GM19023 (cell line): ENCODE data around the gene PPOX.

ENCODE experiments used
- ATAC-seq: cut with Tn5 transposase; IDR thresholded peaks from one replicate; pipeline ENCODE4 v1.9.1; 2021; ENCODE audit warnings: mild to moderate bottlenecking, moderate library complexity; ENCODE audit not compliant: unreplicated experiment

The PPOX gene

GRCh38 chr1:161165742-161166668 is at the start of gene PPOX:
Gene PPOX, plus strand, starts transcription at chr1:161166426. Its CDS starts 422 bp downstream, at chr1:161166848.
- ATAC-seq: peak; percentile 95

- peak; percentile 83 for ATAC-seq
These were observed 48.3 kb upstream of the PPOX start, which contains the start of the genes NIT1 and PFDN2 for GRCh38 chr1:161117759-161118581. Gene NIT1, plus strand, starts transcription at chr1:161118105. Its CDS starts 72 bp downstream, at chr1:161118177. Gene PFDN2, minus strand, starts transcription at chr1:161118037. Its CDS starts 11 bp downstream, at chr1:161118026.

- ATAC-seq: no peak
These were observed 46.9 kb upstream of the PPOX start for GRCh38 chr1:161119092-161119903.

GRCh38 chr1:161121042-161121650 is 45.1 kb upstream of the PPOX start:
- ATAC-seq: no peak

- ATAC-seq: no peak
These were observed 44.4 kb upstream of the PPOX start for GRCh38 chr1:161121834-161122233.

- no peak for ATAC-seq
These were observed 43.3 kb upstream of the PPOX start for GRCh38 chr1:161122967-161123366.

- no peak for ATAC-seq
These were observed 38.6 kb upstream of the PPOX start for GRCh38 chr1:161127649-161128048.

- ATAC-seq: no peak
These were observed 37.4 kb upstream of the PPOX start for GRCh38 chr1:161128591-161129420.

GRCh38 chr1:161130266-161130665 is 36.0 kb upstream of the PPOX start:
- ATAC-seq: no peak

GRCh38 chr1:161131523-161132409 is 34.5 kb upstream of the PPOX start:
- no peak for ATAC-seq

- peak; percentile 96 for ATAC-seq
These were observed 33.6 kb upstream of the PPOX start, which contains the start of gene DEDD for GRCh38 chr1:161132410-161133219. Gene DEDD, minus strand, starts transcription at chr1:161132667. Its CDS starts 8,205 bp downstream, at chr1:161124462.

- ATAC-seq: no peak
These were observed 32.9 kb upstream of the PPOX start for GRCh38 chr1:161133220-161133740.

- no peak for ATAC-seq
These were observed 28.3 kb upstream of the PPOX start for GRCh38 chr1:161137881-161138280.

GRCh38 chr1:161138431-161138830 is 27.8 kb upstream of the PPOX start:
- no peak for ATAC-seq

GRCh38 chr1:161139766-161140165 is 26.5 kb upstream of the PPOX start:
- ATAC-seq: no peak

GRCh38 chr1:161140755-161141400 is 25.3 kb upstream of the PPOX start:
- ATAC-seq: no peak

- ATAC-seq: no peak
These were observed 20.4 kb upstream of the PPOX start for GRCh38 chr1:161145832-161146231.
